GM21390 (cell line): Measurements from ENCODE around the gene UGT3A1.

Experiments used
- ATAC-seq: cut with Tn5 transposase; IDR thresholded peaks from one replicate; pipeline ENCODE4 v1.9.1; 2021; ENCODE audit not compliant: unreplicated experiment

Gene UGT3A1

DNA sequence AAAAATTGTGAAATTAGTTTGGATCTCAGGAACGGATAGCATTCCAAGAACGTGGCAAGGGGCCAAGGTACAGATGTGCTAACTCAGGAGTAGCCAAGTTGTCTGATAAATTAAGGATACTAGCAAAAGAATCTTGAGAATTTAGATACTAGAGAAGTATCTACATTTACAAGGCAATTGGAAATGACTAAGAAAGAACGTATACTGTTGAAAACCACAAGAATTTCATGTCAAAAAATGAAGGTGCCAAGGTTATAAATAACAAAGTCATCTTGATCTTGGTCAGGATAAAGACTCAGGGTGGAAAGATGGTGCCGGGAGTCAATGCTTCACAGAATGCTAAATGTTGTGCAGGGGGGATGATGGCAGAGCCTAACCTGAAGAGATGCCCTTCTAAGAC, 72.0 kb downstream of the UGT3A1 start:
- no peak for ATAC-seq

- no peak for ATAC-seq
These were observed 82.4 kb downstream of the UGT3A1 start for GRCh38 chr5:35908814-35909213.

DNA sequence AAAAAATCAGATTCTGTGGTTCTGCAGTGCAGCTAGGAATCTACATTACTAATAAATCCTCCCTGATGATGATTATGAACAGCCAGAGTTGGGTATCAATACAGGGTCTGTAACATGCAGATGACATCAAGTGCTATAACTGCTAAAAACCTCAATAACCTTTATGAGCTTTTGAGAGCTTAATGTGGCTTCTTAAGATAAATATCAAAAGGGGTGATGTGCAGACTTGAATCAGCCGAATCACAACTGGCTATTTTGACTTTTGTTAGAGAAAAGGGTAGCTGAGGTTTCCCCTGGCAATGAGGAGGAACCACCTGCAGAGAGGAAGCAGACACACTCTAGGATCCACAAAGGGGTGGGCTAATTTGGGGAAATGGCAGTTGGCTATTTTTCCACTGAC, 83.0 kb downstream of the UGT3A1 start:
- ATAC-seq, result no peak

DNA sequence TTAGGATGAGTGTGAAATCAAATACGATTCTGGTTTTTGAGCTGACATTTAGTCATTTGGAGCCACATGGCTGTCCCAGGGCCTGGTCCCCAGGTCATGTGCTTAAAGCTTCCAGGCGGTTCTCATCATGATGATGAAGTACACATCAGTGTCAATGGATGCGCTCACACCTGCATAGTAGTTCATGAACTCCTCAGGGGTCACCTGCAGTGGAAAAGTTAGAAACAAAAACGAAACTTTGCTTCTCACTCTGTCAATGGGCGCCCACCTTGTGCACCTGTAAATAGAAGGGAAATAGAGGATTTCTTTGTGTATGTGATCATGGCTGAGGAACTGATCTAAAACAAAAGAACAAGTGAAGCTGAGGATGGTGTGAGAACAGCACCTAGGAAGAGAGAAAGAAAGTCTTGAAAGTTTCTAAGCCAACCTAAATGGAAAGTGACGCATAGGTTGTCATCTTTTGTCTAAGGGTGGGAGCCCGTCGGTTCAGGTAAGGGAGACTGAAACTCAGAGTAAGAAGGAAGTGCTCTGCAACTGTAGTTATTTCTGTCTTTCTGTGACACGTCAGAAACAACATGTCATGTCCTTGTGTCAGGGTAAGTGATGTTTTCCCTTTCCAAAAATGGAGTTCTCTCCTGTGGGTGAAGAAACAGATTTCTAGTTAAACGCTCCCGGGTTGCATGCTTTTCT, 86.6 kb downstream of the UGT3A1 start:
- ATAC-seq, result peak; percentile 60

GRCh38 chr5:35903631-35904203, 87.5 kb downstream of the UGT3A1 start:
- no peak for ATAC-seq

- ATAC-seq, result peak; percentile 61
These were observed 89.0 kb downstream of the UGT3A1 start for GRCh38 chr5:35902046-35902672.
